NCI-H748 (cell line): ENCODE measurements around the gene SLC5A3.

Experiments used
- DNase-seq: peaks from one replicate; lab custom pipeline; 2025; ENCODE audit not compliant: unreplicated experiment; lab: John Stamatoyannopoulos, UW

Gene SLC5A3

GRCh38 chr21:34097442-34097841, 24.1 kb downstream of the SLC5A3 start:
- no peak for DNase-seq

- no peak for DNase-seq
Observed at GRCh38 chr21:34100337-34100736, 27.0 kb downstream of the SLC5A3 start.

- no peak for DNase-seq
Observed at GRCh38 chr21:34100790-34101189, 27.4 kb downstream of the SLC5A3 start.

GRCh38 chr21:34105947-34106541, 32.7 kb downstream of the SLC5A3 start:
- DNase-seq, result no peak

- DNase-seq, result no peak
Observed at GRCh38 chr21:34107606-34108005, 34.2 kb downstream of the SLC5A3 start.

- no peak for DNase-seq
Observed at GRCh38 chr21:34109075-34109474, 35.7 kb downstream of the SLC5A3 start.

GRCh38 chr21:34110594-34111202, 37.3 kb downstream of the SLC5A3 start:
- DNase-seq, result no peak

- no peak for DNase-seq
Observed at GRCh38 chr21:34112316-34113033, 39.1 kb downstream of the SLC5A3 start.

GRCh38 chr21:34113842-34114241, 40.5 kb downstream of the SLC5A3 start:
- DNase-seq, result no peak

DNA sequence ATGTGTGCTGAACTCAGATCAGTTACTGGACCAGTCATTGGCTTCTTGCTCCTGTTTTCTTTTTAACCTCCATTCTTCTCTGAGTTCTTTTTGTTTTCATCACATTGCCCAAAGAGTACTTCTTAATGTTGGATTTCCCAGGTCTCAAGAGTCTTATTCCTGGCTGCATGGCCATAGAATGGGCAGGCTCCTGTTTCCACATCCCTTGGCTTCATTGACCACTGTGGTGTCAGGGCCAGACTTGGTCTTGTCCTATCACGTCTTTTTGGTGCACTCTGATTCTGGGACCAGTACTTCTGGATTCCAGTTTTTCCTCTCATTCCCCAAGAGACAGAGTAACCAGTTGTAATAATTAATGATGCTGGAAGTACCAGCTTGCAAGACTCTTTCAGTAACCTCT, 41.8 kb downstream of the SLC5A3 start:
- DNase-seq, result no peak

GRCh38 chr21:34116569-34116968, 43.2 kb downstream of the SLC5A3 start:
- DNase-seq, result no peak

DNA sequence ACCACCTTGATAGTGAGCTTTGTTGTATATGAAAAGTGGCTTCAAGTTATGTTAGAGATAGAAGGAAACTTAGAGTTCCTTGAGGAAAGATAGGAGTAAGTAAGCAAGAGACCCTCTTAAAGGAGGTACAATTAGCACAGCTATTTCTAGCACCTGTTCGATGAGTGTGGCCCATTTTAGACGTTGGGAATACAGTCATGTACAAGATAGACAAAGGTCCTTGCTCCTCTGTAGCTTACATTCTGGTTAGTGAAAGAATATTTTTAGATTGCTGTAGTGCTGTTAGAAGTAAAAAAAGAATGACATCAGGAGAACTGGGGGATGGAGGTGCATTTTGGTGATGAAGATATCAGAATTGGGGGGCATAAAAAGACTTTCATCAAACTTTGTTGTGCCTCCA, 47.5 kb downstream of the SLC5A3 start:
- no peak for DNase-seq

DNA sequence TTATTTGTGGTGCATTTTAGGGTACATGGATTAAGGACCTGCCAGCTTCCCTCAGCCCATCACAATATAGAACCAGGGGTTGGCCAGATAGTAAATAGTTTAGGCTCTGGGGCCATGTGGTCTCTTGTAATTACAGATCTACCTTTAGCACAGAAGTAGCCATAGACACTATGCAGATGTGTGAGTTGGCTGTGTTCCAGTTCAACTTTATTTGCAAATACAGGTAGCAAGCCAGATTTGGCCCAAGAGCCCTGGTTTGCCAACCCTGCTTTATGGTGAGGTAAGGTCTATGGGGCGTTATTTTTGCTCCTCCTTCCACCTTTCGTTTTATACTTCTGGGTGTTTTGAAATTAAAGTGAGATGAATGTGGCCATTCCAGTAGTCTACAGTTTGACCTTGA, 48.7 kb downstream of the SLC5A3 start:
- DNase-seq, result peak; percentile 28
